Measurements from ENCODE around the gene TAS2R60. TPM values are rescaled to one million over a fixed set of nuclear protein-coding genes. Genes with fewer than 3 reads are reported as not detected.

TAS2R60 gene
- total RNA-seq, 1 experiment from 2014 or later, result 0.24 TPM

- ChIA-PET POLR2A (no interaction called here), CTCF (no interaction called here)
- Mint-ChIP-seq H3K4me1 (peaks cover 3% of the 10 kb centered on the region), H3K4me3 (no peak overlapping the region), H3K9me3 (peaks cover 34% of the 10 kb centered on the region), H3K27ac (no peak overlapping the region), H3K27me3 (ENCODE audit: low read depth) (no peaks in the 10 kb centered on the region), H3K36me3 (peaks cover 19% of the 10 kb centered on the region)
- no peak for DNase-seq (ENCODE audit: low spot score)
- no peak for ATAC-seq
- TF ChIP-seq, protein P1, sequence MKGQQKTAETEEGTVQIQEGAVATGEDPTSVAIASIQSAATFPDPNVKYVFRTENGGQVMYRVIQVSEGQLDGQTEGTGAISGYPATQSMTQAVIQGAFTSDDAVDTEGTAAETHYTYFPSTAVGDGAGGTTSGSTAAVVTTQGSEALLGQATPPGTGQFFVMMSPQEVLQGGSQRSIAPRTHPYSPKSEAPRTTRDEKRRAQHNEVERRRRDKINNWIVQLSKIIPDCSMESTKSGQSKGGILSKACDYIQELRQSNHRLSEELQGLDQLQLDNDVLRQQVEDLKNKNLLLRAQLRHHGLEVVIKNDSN (CRISPR knock-in tag; IDR thresholded peaks at IDR 0.05), result no peak
These were observed 17.2 kb downstream of the TAS2R60 start for GRCh38 chr7:143460271-143460979.

DNA sequence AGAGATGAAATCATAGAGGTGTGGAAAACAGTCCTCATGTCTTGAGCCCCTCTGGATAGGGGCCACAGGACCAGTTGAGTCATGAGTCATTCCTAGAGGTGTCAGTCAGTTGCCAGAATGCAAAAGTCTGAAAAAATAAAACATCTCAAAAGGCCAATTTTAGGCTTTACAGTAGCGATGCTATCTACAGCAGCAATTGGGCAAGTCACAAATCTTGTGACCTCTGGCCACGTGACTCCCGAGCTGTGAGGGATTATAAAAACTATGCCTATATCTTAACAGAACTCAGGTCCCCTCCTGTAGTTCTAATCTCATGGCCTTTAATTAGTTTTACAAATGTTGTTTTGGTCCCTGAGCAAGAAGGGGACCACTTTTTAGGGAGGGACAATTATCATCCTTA lies 18.8 kb downstream of the TAS2R60 start:
- TF ChIP-seq, protein P2, sequence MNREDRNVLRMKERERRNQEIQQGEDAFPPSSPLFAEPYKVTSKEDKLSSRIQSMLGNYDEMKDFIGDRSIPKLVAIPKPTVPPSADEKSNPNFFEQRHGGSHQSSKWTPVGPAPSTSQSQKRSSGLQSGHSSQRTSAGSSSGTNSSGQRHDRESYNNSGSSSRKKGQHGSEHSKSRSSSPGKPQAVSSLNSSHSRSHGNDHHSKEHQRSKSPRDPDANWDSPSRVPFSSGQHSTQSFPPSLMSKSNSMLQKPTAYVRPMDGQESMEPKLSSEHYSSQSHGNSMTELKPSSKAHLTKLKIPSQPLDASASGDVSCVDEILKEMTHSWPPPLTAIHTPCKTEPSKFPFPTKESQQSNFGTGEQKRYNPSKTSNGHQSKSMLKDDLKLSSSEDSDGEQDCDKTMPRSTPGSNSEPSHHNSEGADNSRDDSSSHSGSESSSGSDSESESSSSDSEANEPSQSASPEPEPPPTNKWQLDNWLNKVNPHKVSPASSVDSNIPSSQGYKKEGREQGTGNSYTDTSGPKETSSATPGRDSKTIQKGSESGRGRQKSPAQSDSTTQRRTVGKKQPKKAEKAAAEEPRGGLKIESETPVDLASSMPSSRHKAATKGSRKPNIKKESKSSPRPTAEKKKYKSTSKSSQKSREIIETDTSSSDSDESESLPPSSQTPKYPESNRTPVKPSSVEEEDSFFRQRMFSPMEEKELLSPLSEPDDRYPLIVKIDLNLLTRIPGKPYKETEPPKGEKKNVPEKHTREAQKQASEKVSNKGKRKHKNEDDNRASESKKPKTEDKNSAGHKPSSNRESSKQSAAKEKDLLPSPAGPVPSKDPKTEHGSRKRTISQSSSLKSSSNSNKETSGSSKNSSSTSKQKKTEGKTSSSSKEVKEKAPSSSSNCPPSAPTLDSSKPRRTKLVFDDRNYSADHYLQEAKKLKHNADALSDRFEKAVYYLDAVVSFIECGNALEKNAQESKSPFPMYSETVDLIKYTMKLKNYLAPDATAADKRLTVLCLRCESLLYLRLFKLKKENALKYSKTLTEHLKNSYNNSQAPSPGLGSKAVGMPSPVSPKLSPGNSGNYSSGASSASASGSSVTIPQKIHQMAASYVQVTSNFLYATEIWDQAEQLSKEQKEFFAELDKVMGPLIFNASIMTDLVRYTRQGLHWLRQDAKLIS (CRISPR knock-in tag; IDR thresholded peaks at IDR 0.05; ENCODE audit: borderline replicate concordance), result no peak
- TF ChIP-seq PRRX2 (CRISPR knock-in tag; IDR thresholded peaks at IDR 0.05) (no peak), NFATC4 (CRISPR knock-in tag; IDR thresholded peaks at IDR 0.05) (no peak), MYBL2 (CRISPR knock-in tag; IDR thresholded peaks at IDR 0.05) (no peak), SMAD4 (CRISPR knock-in tag; IDR thresholded peaks at IDR 0.05) (no peak), CREM (CRISPR knock-in tag; IDR thresholded peaks at IDR 0.05) (no peak), KAT7 (CRISPR knock-in tag; IDR thresholded peaks at IDR 0.05; ENCODE audit: borderline replicate concordance) (no peak), MXD4 (CRISPR knock-in tag; IDR thresholded peaks at IDR 0.05; ENCODE audit: borderline replicate concordance) (no peak), ZNF317 (CRISPR knock-in tag; IDR thresholded peaks at IDR 0.05; ENCODE audit: borderline replicate concordance, low read depth) (no peak), ZNF138 (CRISPR knock-in tag; conservative IDR thresholded peaks at IDR 0.05) (no peak), ATF2 (CRISPR knock-in tag; IDR thresholded peaks at IDR 0.05; ENCODE audit: borderline replicate concordance, low read depth) (no peak)
- Mint-ChIP-seq H3K27me3 (ENCODE audit: low read depth) (no peaks in the 10 kb centered on the region), H3K4me3 (no peak overlapping the region), H3K36me3 (peaks cover 19% of the 10 kb centered on the region), H3K9me3 (peaks cover 34% of the 10 kb centered on the region), H3K27ac (no peak overlapping the region), H3K4me1 (no peaks in the 10 kb centered on the region)
- no peak for DNase-seq (ENCODE audit: low spot score)
- POLR2A ChIA-PET, result no interaction called here
- CTCF ChIA-PET, result no interaction called here
- no peak for ATAC-seq

- ChIA-PET CTCF (no interaction called here), POLR2A (interaction anchor here (0.7 kb wide), 1 partner anchor 9 kb away, joined by 3 read pairs; no protein-coding TSS in a partner anchor)
- Mint-ChIP-seq H3K9me3 (peaks cover 34% of the 10 kb centered on the region), H3K4me1 (peaks cover 7% of the 10 kb centered on the region), H3K27ac (no peak overlapping the region), H3K4me3 (no peak overlapping the region), H3K27me3 (ENCODE audit: low read depth) (no peaks in the 10 kb centered on the region), H3K36me3 (peaks cover 19% of the 10 kb centered on the region)
- no peak for ATAC-seq
- no peak for DNase-seq (ENCODE audit: low spot score)
- no peak for TF ChIP-seq PREB (CRISPR knock-in tag; IDR thresholded peaks at IDR 0.05; ENCODE audit: borderline replicate concordance)
- no peak for TF ChIP-seq GABPB1 (CRISPR knock-in tag; IDR thresholded peaks at IDR 0.05)
- TF ChIP-seq, protein P3, sequence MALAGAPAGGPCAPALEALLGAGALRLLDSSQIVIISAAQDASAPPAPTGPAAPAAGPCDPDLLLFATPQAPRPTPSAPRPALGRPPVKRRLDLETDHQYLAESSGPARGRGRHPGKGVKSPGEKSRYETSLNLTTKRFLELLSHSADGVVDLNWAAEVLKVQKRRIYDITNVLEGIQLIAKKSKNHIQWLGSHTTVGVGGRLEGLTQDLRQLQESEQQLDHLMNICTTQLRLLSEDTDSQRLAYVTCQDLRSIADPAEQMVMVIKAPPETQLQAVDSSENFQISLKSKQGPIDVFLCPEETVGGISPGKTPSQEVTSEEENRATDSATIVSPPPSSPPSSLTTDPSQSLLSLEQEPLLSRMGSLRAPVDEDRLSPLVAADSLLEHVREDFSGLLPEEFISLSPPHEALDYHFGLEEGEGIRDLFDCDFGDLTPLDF (CRISPR knock-in tag; IDR thresholded peaks at IDR 0.05), result no peak
- TF ChIP-seq E2F5 (CRISPR knock-in tag; IDR thresholded peaks at IDR 0.05), result no peak
- TF ChIP-seq, protein P4, sequence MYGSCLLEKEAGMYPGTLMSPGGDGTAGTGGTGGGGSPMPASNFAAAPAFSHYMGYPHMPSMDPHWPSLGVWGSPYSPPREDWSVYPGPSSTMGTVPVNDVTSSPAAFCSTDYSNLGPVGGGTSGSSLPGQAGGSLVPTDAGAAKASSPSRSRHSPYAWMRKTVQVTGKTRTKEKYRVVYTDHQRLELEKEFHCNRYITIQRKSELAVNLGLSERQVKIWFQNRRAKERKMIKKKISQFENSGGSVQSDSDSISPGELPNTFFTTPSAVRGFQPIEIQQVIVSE (CRISPR knock-in tag; IDR thresholded peaks at IDR 0.05; ENCODE audit: borderline replicate concordance), result no peak
- TF ChIP-seq NR2C2 (CRISPR knock-in tag; IDR thresholded peaks at IDR 0.05), result no peak
- no peak for TF ChIP-seq IRF2 (CRISPR knock-in tag; IDR thresholded peaks at IDR 0.05; ENCODE audit: borderline replicate concordance, low read depth)
- TF ChIP-seq, protein P5, sequence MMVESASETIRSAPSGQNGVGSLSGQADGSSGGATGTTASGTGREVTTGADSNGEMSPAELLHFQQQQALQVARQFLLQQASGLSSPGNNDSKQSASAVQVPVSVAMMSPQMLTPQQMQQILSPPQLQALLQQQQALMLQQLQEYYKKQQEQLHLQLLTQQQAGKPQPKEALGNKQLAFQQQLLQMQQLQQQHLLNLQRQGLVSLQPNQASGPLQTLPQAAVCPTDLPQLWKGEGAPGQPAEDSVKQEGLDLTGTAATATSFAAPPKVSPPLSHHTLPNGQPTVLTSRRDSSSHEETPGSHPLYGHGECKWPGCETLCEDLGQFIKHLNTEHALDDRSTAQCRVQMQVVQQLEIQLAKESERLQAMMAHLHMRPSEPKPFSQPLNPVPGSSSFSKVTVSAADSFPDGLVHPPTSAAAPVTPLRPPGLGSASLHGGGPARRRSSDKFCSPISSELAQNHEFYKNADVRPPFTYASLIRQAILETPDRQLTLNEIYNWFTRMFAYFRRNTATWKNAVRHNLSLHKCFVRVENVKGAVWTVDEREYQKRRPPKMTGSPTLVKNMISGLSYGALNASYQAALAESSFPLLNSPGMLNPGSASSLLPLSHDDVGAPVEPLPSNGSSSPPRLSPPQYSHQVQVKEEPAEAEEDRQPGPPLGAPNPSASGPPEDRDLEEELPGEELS (CRISPR knock-in tag; IDR thresholded peaks at IDR 0.05), result no peak
These were observed 20.3 kb downstream of the TAS2R60 start for GRCh38 chr7:143463556-143463955.

Data from WTC11 (cell line).